Endothelial cell of umbilical vein (primary cell): ENCODE results near the gene TICAM2. TPM values are rescaled to one million over a fixed set of nuclear protein-coding genes. Genes with fewer than 3 reads are reported as not detected.

ENCODE experiments used
- BruUV-seq: library from RNA; stranded (reverse); fragments of 400-500 nt; replicated peaks from 2 replicates; lab custom pipeline; 2021; lab: Mats Ljungman, UMichigan
- CTCF ChIA-PET: fragments of 300-600, 350-600 bp; sonication (Branson Sonifier 250); formaldehyde crosslinking; loops from one replicate; lab custom pipeline; 2021; ENCODE audit warnings: antibody characterized with exemption, inconsistent platforms; lab: Charles Lee
- POLR2A ChIA-PET: fragments of 300-600, 350-600 bp; sonication (Branson Sonifier 250); formaldehyde crosslinking; loops from one replicate; lab custom pipeline; 2021; ENCODE audit warnings: antibody characterized with exemption, inconsistent platforms; lab: Charles Lee
- DNase-seq: peaks from one replicate; pipeline ENCODE4 v3.0.0-alpha.2; 2011; ENCODE audit warnings: low read depth, low spot score
- FAIRE-seq: peaks from 2 replicates; lab custom pipeline; 2011; peaks lifted over from hg19 to GRCh38; lab: Jason Lieb, UNC
- H2AFZ ChIP-seq: 2 replicates; pipeline ENCODE4 v1.6.0; 2012; ENCODE audit warnings: low read depth, low read length, control low read depth, inconsistent platforms
- H3K27ac ChIP-seq: 2 replicates; pipeline ENCODE4 v1.5.1; 2011; ENCODE audit warnings: low read depth, mild to moderate bottlenecking, control low read depth, low read length, moderate library complexity; ENCODE audit not compliant: insufficient read depth
- H3K27me3 ChIP-seq, 2 experiments: 2 replicates each; pipeline versions ENCODE4 v1.6.0 to v1.6.1; 2011; ENCODE audit warnings: low read length in 2 of 2, mixed read lengths in 1 of 2; ENCODE audit not compliant: control insufficient read depth in 2 of 2, insufficient read depth in 2 of 2
- H3K36me3 ChIP-seq, 2 experiments: 2 replicates in 1 of 2; 3 replicates in 1 of 2; pipeline ENCODE4 v1.5.1; 2011; ENCODE audit warnings: low read length in 2 of 2, mild to moderate bottlenecking in 1 of 2, moderate library complexity in 1 of 2; ENCODE audit not compliant: control insufficient read depth in 2 of 2, insufficient read depth in 2 of 2; ENCODE audit errors: extremely low read depth in 1 of 2
- H3K4me1 ChIP-seq: 3 replicates; pipeline ENCODE4 v1.5.1; 2011; ENCODE audit warnings: mild to moderate bottlenecking, low read length; ENCODE audit not compliant: control insufficient read depth, insufficient read depth; ENCODE audit errors: extremely low read depth
- H3K4me2 ChIP-seq: 2 replicates; pipeline ENCODE4 v1.6.1; 2011; ENCODE audit warnings: low read length, control low read depth, mixed read lengths; ENCODE audit not compliant: insufficient read depth
- H3K4me3 ChIP-seq, 3 experiments: fragments of 200-600 bp in 1 of 3; sonication (generic), shearing (Covaris generic) in 1 of 3; replicated peaks in 1 of 3; 2 replicates each; pipeline ENCODE4 v1.5.1; 2011 to 2016; ENCODE audit warnings: control low read depth in 3 of 3, low read length in 3 of 3, mild to moderate bottlenecking in 2 of 3, inconsistent platforms in 1 of 3, low read depth in 1 of 3, moderate library complexity in 1 of 3; ENCODE audit not compliant: insufficient read depth in 1 of 3
- H3K79me2 ChIP-seq: 2 replicates; pipeline ENCODE4 v1.6.0; 2012; ENCODE audit warnings: low read length, inconsistent platforms; ENCODE audit not compliant: control insufficient read depth, insufficient read depth
- H3K9ac ChIP-seq: replicated peaks from 2 replicates; pipeline ENCODE3; 2011; ENCODE audit warnings: low read length, control low read depth; ENCODE audit not compliant: insufficient read depth; ENCODE audit errors: extremely low read depth
- H3K9me1 ChIP-seq: replicated peaks from 3 replicates; pipeline ENCODE4 v1.6.0; 2011; ENCODE audit warnings: mild to moderate bottlenecking, low read length; ENCODE audit not compliant: control insufficient read depth, insufficient read depth; ENCODE audit errors: extremely low read depth
- H3K9me3 ChIP-seq: replicated peaks from 2 replicates; pipeline ENCODE4 v1.5.1; 2012; ENCODE audit warnings: low read length, inconsistent platforms; ENCODE audit not compliant: control insufficient read depth, insufficient read depth
- H4K20me1 ChIP-seq: replicated peaks from 2 replicates; pipeline ENCODE3; 2011; ENCODE audit warnings: mild to moderate bottlenecking, low read length; ENCODE audit not compliant: control insufficient read depth, insufficient read depth; ENCODE audit errors: extremely low read depth
- EZH2 ChIP-seq: IDR thresholded peaks from 2 replicates; pipeline ENCODE4 v1.6.1; 2012; ENCODE audit warnings: borderline replicate concordance, low read depth, mild to moderate bottlenecking, moderate library complexity, low read length, inconsistent platforms; ENCODE audit not compliant: severe bottlenecking
- GATA2 ChIP-seq: IDR thresholded peaks from 2 replicates; pipeline ENCODE4 v1.7.0; 2011; ENCODE audit warnings: low read depth, mild to moderate bottlenecking, moderate library complexity, mixed read lengths, low read length; ENCODE audit not compliant: insufficient read length, insufficient read depth
- POLR2A ChIP-seq: IDR thresholded peaks from 2 replicates; pipeline ENCODE4 v1.6.1; 2012; ENCODE audit warnings: low read depth, mild to moderate bottlenecking, control low read depth, low read length
- dilution Hi-C: fragments of 300-500 bp; cut with MboI; formaldehyde crosslinking; loops from one replicate; pipeline ENCODE4 v1.15.0; 2019; ENCODE audit warnings: low sequenced_read_pairs; ENCODE audit not compliant: extremely low pct_ligation_motif_present
- intact Hi-C: fragments of 100-400 bp; cut with micrococcal nuclease; formaldehyde crosslinking; loops from one replicate; pipeline ENCODE4 v1.10.0; 2022
- polyA plus RNA-seq, 4 experiments: library from polyadenylated mRNA; depleted of rRNA in 3 of 4; stranded (reverse) in 3 of 4; unstranded in 1 of 4; fragments of >200 nt; gene quantifications; 2 replicates each; pipeline versions ENCODE4 v1.2.1 to v1.2.3, GENCODE V29; 2011 to 2012; ENCODE audit warnings: missing spikeins in 1 of 4
- total RNA-seq: library from RNA; stranded (reverse); gene quantifications from 2 replicates; pipeline ENCODE4 v1.2.3, GENCODE V29; 2021
- TF ChIP-seq, protein P1 (sequence below): IDR thresholded peaks from 2 replicates; pipeline ENCODE4 v1.6.1; 2011; ENCODE audit not compliant: insufficient read depth, insufficient read length

The TICAM2 gene
- total and polyA plus RNA-seq, 2 donors (not counting 3 experiments of a cell fraction or from before 2014, with no cell fraction given) = 0.18 to 3.5 TPM

DNA sequence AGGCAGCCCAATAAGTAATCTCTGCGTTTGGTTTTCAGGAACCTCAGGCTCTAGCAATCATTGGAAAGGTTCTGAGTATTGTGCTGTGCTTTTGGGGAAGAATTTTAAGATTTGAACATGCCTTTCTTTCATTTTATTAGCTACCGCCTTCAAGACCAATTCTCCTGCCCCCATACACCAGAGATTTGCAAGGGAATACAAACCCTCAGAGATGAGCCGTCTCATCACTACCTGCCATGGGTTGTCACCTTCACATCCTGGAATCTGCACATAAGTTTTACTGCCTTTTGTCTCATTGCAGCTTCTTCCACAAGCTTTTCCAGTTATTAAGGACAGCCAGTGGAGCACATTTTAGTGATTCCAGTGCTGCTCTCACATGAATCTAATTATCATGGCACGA lies 35.2 kb upstream of the TICAM2 start:
- no peak for FAIRE-seq
- ChIA-PET POLR2A (no interaction called here), CTCF (interaction anchor here (3.8 to 3.9 kb wide), 2 partner anchors 194 to 203 kb away, joined by 47 to 54 read pairs; partner anchors contain the start of genes AP3S1 and ATG12)
- H3K9ac ChIP-seq = no peak overlapping the region
- no peaks in the 10 kb centered on the region for H3K79me2 ChIP-seq
- no TSS peak for BruUV-seq
- dilution Hi-C loops (no loop called here), intact Hi-C loops (no loop called here)
- no peaks in the 10 kb centered on the region for H4K20me1 ChIP-seq
- H2AFZ ChIP-seq = no peak overlapping the region
- no peak overlapping the region for H3K27ac ChIP-seq
- H3K9me1 ChIP-seq = no peaks in the 10 kb centered on the region
- no peak overlapping the region for H3K4me3 ChIP-seq
- H3K4me2 ChIP-seq = no peak overlapping the region
- no peak for DNase-seq
- no peaks in the 10 kb centered on the region for H3K36me3 ChIP-seq
- peaks cover 2 to 5% of the 10 kb centered on the region in 2 experiments for H3K27me3 ChIP-seq
- H3K9me3 ChIP-seq = no peaks in the 10 kb centered on the region
- TF ChIP-seq, protein P1, sequence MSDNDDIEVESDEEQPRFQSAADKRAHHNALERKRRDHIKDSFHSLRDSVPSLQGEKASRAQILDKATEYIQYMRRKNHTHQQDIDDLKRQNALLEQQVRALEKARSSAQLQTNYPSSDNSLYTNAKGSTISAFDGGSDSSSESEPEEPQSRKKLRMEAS = no peak
- peaks cover 5% of the 10 kb centered on the region for H3K4me1 ChIP-seq

GRCh38 chr5:115636008-115636407 lies 33.7 kb upstream of the TICAM2 start:
- no peaks in the 10 kb centered on the region for H3K79me2 ChIP-seq
- no peaks in the 10 kb centered on the region for H3K36me3 ChIP-seq
- H3K27me3 ChIP-seq = peaks cover 2 to 5% of the 10 kb centered on the region in 2 experiments
- FAIRE-seq (no peak), DNase-seq (no peak)
- ChIA-PET POLR2A (no interaction called here), CTCF (interaction anchor here (0.7 to 3.9 kb wide), 8 partner anchors 180 to 502 kb away, joined by 3 to 54 read pairs (median 12); partner anchors contain the start of genes AP3S1, ATG12 and CDO1)
- no TSS peak for BruUV-seq
- no peaks in the 10 kb centered on the region for H3K9me1 ChIP-seq
- H3K4me1 ChIP-seq = peaks cover 5% of the 10 kb centered on the region
- TF ChIP-seq EZH2 = no peak
- TF ChIP-seq GATA2 = no peak
- no peak for TF ChIP-seq POLR2A
- TF ChIP-seq, protein P1 = no peak
- H4K20me1 ChIP-seq = no peaks in the 10 kb centered on the region
- dilution Hi-C loops (no loop called here), intact Hi-C loops (no loop called here)
- no peak overlapping the region for H3K4me3 ChIP-seq
- H3K9ac ChIP-seq = no peak overlapping the region
- H3K9me3 ChIP-seq = no peaks in the 10 kb centered on the region
- no peak overlapping the region for H3K27ac ChIP-seq
- no peak overlapping the region for H2AFZ ChIP-seq
- no peak overlapping the region for H3K4me2 ChIP-seq
